Effector memory CD4-positive, alpha-beta T cell (primary cell): ENCODE results near the gene CCDC197.

Experiments used
- DNase-seq, 3 donors: peaks; one replicate each; pipeline ENCODE4 v3.0.0-alpha.2; 2020
- H3K27ac ChIP-seq: 2 replicates; pipeline ENCODE4 v1.7.0; 2013; ENCODE audit warnings: mild to moderate bottlenecking, low read length, moderate library complexity; ENCODE audit not compliant: insufficient read depth, poor library complexity, severe bottlenecking
- H3K27me3 ChIP-seq: replicated peaks from 2 replicates; pipeline ENCODE4 v1.7.0; 2013; ENCODE audit warnings: mild to moderate bottlenecking, low read length; ENCODE audit not compliant: insufficient read depth, control insufficient read depth, poor library complexity, severe bottlenecking
- H3K36me3 ChIP-seq: 2 replicates; pipeline ENCODE4 v1.7.0; 2013; ENCODE audit warnings: mild to moderate bottlenecking, low read length, moderate library complexity; ENCODE audit not compliant: control insufficient read depth, insufficient read depth
- H3K4me1 ChIP-seq: 2 replicates; pipeline ENCODE4 v1.7.0; 2013; ENCODE audit warnings: low read length, mild to moderate bottlenecking; ENCODE audit not compliant: control insufficient read depth, insufficient read depth, poor library complexity, severe bottlenecking
- H3K4me3 ChIP-seq: 2 replicates; pipeline ENCODE4 v1.7.0; 2013; ENCODE audit warnings: low read length, low read depth, mild to moderate bottlenecking; ENCODE audit not compliant: insufficient read depth, poor library complexity, severe bottlenecking
- H3K9me3 ChIP-seq: 2 replicates; pipeline ENCODE4 v1.7.0; 2013; ENCODE audit warnings: mild to moderate bottlenecking, low read length, moderate library complexity; ENCODE audit not compliant: control insufficient read depth

Gene CCDC197

DNA sequence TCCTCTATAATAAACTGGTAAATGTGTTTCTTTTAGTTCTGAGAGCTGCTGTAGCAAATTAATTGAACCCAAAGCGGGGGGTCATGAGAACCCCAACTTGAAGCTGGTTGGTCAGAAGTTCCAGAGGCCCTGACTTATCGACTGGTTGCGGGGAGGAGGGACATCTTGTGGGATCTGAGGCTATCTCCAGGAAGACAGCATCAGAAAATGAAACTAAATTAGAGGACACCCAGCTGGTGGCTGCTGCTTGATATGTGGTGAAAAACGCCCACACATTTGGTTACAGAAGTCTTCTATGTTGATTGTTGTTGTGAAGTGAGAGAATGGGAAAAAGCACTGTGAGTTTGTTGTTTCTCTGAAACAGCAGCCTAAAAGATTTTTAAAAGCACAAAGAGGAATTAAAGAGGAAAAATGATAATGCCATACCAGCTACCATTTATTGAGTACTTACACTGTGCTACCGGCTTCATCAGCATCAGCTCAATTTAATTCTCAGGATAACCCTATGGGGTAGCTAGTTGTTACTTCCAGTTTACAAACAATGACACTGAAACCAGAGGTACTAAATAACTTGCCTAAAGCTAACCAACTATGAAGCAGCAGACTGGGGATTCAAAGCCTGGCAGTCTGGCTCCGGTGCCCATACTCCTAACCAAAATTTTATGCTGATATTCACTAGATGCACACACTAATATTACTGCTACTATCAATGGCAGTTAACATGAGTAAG, 59.6 kb downstream of the CCDC197 start:
- Histone ChIP-seq H3K27me3 (no peaks in the 10 kb centered on the region), H3K4me1 (peaks cover 10% of the 10 kb centered on the region), H3K4me3 (no peak overlapping the region), H3K36me3 (peaks cover 93% of the 10 kb centered on the region), H3K9me3 (no peaks in the 10 kb centered on the region), H3K27ac (no peak overlapping the region)
- DNase-seq = no peak

DNA sequence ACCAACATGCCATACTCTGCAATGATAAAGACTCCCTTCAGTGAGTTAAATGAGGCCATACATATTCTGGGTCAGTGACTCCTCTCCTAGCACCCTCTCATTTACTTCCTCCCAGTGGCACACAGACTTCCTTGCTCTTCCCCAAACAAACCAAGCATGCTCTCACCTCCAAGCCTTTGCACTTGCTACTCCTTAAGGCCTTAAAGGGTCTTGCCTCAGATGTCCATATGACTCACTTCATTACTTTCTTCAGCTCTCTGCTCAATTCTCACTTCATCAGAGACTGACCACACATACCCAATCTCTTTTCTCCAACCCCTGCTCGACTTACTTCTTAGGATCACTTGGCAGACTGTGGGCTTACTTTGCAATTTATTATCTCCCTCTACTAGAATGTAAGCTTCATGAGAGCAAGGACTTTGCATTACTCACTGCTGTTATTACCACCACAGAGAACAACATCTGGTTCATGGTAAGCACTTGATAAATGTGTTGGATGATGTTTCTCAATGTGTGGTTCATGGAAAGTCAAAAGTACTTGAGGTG, 61.1 kb downstream of the CCDC197 start:
- H3K4me1 ChIP-seq = peaks cover 10% of the 10 kb centered on the region
- DNase-seq = no peak
- H3K36me3 ChIP-seq = peaks cover 93% of the 10 kb centered on the region
- no peaks in the 10 kb centered on the region for H3K9me3 ChIP-seq
- no peak overlapping the region for H3K4me3 ChIP-seq
- H3K27me3 ChIP-seq = no peaks in the 10 kb centered on the region
- H3K27ac ChIP-seq = no peak overlapping the region
